ENCODE results near the gene RAB3C. TPM values are rescaled to one million over a fixed set of nuclear protein-coding genes. Genes with fewer than 3 reads are reported as not detected.
"Not testable (repeated sequence)": the region's sequence is repeated elsewhere in the genome, so short reads cannot be mapped to it uniquely, and the experiment has no call there.

Gene RAB3C
- total RNA-seq, 2 experiments from 2014 or later, result not detected

- CTCF ChIA-PET, result no interaction called here
- POLR2A ChIA-PET, result no interaction called here
These were observed 88.3 kb downstream of the RAB3C start for GRCh38 chr5:58671155-58671554.

- ChIA-PET POLR2A (no interaction called here), CTCF (no interaction called here)
These were observed 89.6 kb downstream of the RAB3C start for GRCh38 chr5:58672521-58672920.

GRCh38 chr5:58674070-58674469, 91.2 kb downstream of the RAB3C start:
- ChIA-PET POLR2A (no interaction called here), CTCF (no interaction called here)

- ChIA-PET CTCF (no interaction called here), POLR2A (no interaction called here)
These were observed 91.8 kb downstream of the RAB3C start for GRCh38 chr5:58674711-58675110.

GRCh38 chr5:58675341-58675740, 92.5 kb downstream of the RAB3C start:
- ChIA-PET CTCF (no interaction called here), POLR2A (no interaction called here)

- ChIA-PET CTCF (no interaction called here), POLR2A (no interaction called here)
These were observed 94.8 kb downstream of the RAB3C start for GRCh38 chr5:58677650-58678049.

- CTCF ChIA-PET, result no interaction called here
- POLR2A ChIA-PET, result no interaction called here
These were observed 97.6 kb downstream of the RAB3C start for GRCh38 chr5:58680503-58680902.

- POLR2A ChIA-PET, result no interaction called here
- CTCF ChIA-PET, result no interaction called here
These were observed 99.1 kb downstream of the RAB3C start for GRCh38 chr5:58681943-58682342.

GRCh38 chr5:58683567-58683966, 100.7 kb downstream of the RAB3C start:
- ChIA-PET CTCF (no interaction called here), POLR2A (no interaction called here)

GRCh38 chr5:58687079-58687478, 104.2 kb downstream of the RAB3C start:
- ChIA-PET POLR2A (no interaction called here), CTCF (no interaction called here)

GRCh38 chr5:58687595-58687994, 104.7 kb downstream of the RAB3C start:
- ChIA-PET POLR2A (no interaction called here), CTCF (no interaction called here)

GRCh38 chr5:58699088-58699761, 116.3 kb downstream of the RAB3C start:
- POLR2A ChIA-PET, CTCF ChIA-PET: not testable (repeated sequence)

GRCh38 chr5:58699762-58700118, 116.9 kb downstream of the RAB3C start:
- CTCF ChIA-PET, result no interaction called here
- POLR2A ChIA-PET, result no interaction called here

GRCh38 chr5:58703925-58704555, 121.2 kb downstream of the RAB3C start:
- CTCF ChIA-PET, result no interaction called here
- POLR2A ChIA-PET, result no interaction called here

- ChIA-PET CTCF (no interaction called here), POLR2A (no interaction called here)
These were observed 123.9 kb downstream of the RAB3C start for GRCh38 chr5:58706736-58707135.

GRCh38 chr5:58708456-58708855, 125.6 kb downstream of the RAB3C start:
- POLR2A ChIA-PET, result no interaction called here
- CTCF ChIA-PET, result interaction anchor here (0.6 kb wide), 1 partner anchor 1880 kb away, joined by 3 read pairs; no protein-coding TSS in a partner anchor

- CTCF ChIA-PET, POLR2A ChIA-PET: not testable (repeated sequence)
These were observed 127.5 kb downstream of the RAB3C start for GRCh38 chr5:58710425-58710824.

- ChIA-PET CTCF (no interaction called here), POLR2A (no interaction called here)
These were observed 128.0 kb downstream of the RAB3C start for GRCh38 chr5:58710871-58711270.

GRCh38 chr5:58711965-58712364, 129.1 kb downstream of the RAB3C start:
- CTCF ChIA-PET, result no interaction called here

GRCh38 chr5:58714046-58714445, 131.2 kb downstream of the RAB3C start:
- ChIA-PET POLR2A (no interaction called here), CTCF (no interaction called here)

More at GRCh38 chr5:58711965-58712364, 129.1 kb downstream of the RAB3C start:
- POLR2A ChIA-PET, result no interaction called here

GRCh38 chr5:58715997-58716656, 133.3 kb downstream of the RAB3C start:
- POLR2A ChIA-PET, result no interaction called here
- CTCF ChIA-PET, result interaction anchor here (0.6 kb wide), 1 partner anchor 837 kb away, joined by 3 read pairs; no protein-coding TSS in a partner anchor

- ChIA-PET CTCF (interaction anchor here (0.6 kb wide), 1 partner anchor 837 kb away, joined by 3 read pairs; no protein-coding TSS in a partner anchor), POLR2A (no interaction called here)
These were observed 133.8 kb downstream of the RAB3C start for GRCh38 chr5:58716713-58717112.

Data from activated CD8-positive, alpha-beta memory T cell treated with anti-CD3 and anti-CD28 coated beads for 36 hours (primary cell).